ENCODE measurements around the gene SNED1.
"Not testable (repeated sequence)": the region's sequence is repeated elsewhere in the genome, so short reads cannot be mapped to it uniquely, and the experiment has no call there.

Gene SNED1

DNA sequence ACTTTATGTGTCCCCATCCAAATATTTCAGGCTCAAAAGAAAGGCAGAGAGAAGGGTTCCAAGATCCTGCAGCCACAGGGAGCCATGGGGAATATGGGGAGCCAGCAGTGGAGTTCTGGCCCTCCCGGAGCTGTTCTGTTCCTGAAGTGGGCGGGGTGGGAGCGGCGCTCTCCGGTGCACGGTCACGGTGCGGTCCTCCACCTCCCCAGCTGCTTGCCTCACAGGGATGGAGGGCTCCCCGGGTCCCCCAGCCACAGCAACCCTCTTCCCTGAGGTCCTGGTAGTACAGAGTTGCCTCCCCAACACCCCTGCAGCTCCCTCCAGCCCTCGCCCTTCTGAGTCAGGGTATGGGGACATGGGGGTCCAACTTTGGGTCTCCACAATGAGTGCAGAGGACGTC is 26.2 kb upstream of the SNED1 start:
- FAIRE-seq, result no peak
- no peak for DNase-seq (ENCODE audit: insufficient read length, low spot score)

DNA sequence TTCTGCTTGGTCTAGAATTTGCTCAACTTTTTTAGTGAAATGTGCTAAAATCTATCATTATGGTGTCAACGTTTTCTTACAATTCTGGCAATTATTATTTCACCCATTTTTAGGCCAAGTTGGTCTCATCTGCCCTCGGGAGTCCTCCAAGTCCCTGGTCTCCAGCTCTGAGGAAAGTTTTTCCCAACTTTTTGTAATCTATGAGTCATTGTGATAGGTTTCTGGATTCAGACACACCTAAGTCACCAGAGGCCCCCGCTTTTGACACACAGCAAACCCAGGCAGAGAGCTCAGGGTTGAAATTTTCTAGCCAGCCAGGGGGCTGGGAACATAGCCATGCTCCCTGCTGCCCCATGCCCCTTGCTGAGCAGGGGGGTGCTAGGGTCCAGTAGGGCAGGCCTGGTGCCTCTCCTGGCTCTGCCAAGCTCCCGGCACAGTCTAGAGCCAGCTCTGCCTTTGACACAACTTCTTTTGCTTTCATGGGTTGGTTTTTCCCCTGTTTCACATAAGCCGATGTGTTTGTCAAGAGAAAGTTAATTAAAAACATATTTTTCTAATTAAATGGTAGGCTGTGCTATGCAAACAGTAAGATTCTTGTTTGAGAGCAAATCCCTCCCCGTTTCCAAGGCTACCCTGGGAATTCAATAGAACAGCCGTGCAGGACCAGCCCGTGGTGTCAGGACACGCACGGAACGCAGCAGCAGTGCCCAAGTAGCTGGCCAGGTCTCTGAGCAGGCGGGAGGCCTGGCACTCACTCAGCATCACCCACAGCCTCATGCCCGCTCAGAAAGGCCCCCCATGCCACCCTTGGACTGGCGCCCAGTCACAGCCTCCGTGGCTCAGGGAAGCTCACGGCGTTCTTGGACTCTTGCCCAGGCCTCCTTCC is 25.5 kb upstream of the SNED1 start:
- DNase-seq (ENCODE audit: insufficient read length, low spot score) (no peak), FAIRE-seq (no peak)

DNA sequence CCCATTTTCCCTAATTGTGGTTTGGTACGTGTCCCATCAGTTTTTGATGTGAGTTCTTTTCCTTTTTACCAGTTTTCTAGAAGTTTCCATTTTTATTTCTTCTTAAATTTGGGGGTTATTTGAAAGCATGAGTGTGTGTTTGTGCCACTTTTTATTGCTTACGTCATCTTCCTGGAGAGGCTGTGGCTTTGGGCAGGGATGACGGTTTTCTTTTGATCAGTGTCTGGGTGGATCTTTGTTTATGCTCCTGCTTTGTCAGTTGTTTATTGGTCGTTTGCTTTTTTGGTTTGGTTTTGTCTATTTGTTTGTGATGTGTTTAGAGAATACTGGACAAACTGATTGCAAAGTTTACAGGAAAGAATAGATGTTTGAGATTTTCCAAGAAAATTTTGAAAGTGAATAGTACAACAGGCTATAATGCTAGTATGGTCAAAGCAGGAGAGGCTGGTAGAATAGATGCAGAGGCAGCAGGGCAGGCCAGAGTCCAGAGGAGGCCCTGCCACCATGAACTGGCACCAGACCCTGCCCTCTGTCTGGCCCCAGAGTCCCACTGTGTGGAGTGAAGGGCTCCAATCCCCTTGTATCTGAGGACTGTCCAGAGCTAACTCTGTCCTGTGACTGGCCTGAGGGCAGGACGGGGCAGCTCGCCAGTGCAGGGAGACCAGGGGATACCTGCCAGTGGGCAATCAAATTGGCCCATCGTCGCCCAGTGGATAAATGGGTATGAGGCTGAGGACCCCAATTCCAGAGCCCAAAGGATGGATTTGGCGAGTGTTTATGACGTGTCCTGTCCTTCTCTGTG is 23.4 kb upstream of the SNED1 start:
- FAIRE-seq (no peak), DNase-seq (ENCODE audit: insufficient read length, low spot score) (no peak)

DNA sequence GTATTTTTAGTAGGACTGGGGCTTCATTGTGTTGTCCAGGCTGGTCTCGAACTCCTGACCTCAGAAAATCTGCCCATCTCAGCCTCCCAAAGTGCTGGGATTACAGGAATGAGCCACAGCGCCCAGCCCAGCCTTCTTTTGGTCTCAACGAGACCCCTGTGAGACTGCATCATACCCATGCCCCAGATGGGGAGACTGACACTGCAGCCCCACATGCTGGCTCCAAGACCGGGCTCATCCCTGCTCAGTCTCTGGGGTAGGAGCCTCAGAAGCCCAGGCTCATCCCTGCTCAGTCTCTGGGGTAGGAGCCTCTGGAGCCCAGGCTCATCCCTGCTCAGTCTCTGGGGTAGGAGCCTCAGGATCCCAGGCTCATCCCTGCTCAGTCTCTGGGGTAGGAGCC is 22.5 kb upstream of the SNED1 start:
- not testable (repeated sequence) for FAIRE-seq

DNA sequence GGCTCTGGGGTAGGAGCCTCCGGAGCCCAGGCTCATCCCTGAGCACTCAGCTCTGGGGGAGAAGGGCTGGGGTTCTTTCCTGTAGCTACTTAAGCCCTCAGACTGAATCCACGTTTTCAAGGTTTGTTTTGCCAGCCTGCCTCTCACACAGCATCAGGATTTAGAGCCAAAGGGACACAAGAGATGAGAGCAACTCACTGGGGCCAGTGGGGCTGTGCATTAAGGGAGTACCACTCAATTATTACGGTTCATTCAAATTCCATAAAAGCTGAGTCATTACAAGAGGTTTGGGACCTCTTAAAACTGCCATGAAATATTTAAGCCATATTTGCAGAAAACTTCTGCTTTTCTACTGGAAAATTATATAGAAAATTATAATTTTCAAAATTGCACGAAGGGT is 17.1 kb upstream of the SNED1 start:
- FAIRE-seq, result no peak
- DNase-seq (ENCODE audit: insufficient read length, low spot score), result no peak

More for the DNA sequence above, 22.5 kb upstream of the SNED1 start:
- DNase-seq (ENCODE audit: insufficient read length, low spot score), result not testable (repeated sequence)

DNA sequence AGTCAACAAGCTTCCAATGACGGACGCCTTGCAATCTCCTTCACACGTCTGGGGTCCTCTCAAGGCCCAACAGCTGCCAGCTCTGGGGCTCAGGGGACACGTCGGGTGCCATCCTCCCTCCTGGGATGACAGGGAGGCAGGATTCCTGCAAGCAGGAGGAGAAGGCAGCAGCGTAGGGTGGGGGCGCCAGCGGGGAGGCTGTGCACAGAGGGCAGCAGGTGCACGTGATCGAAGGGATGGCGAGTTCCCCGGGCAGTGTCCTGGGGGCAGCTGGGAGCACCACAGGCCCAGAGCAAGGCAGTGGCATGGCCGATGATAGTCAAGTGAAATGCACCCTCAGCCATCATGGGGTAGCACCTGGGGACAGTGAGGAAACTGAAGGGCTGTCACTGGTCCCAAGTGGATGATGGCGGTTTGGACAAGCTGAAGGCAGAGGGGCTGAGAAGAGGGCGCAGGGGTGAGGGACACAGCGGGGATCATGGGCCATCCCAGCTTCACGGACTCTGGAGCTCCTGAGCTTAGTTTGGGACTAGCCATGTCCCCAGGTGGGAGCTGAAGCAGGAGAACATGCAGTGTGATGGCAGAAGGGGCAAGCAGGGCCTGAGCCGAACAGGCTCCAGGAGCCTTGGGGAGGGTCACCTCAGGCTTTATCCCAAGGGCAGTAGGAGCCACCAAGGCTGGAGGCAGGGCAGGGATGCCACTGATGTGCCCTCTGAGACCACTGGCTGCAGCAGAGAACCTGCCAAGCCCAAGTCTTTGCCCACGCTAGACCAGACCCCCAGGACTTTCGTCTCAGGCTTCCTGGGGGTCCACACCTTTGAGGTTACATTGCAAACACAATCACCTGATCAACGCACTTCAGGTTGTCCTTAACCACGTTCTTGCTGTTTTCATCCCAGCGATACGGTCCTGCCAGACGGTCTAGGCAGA is 16.3 kb upstream of the SNED1 start:
- no peak for FAIRE-seq
- DNase-seq (ENCODE audit: insufficient read length, low spot score), result no peak

DNA sequence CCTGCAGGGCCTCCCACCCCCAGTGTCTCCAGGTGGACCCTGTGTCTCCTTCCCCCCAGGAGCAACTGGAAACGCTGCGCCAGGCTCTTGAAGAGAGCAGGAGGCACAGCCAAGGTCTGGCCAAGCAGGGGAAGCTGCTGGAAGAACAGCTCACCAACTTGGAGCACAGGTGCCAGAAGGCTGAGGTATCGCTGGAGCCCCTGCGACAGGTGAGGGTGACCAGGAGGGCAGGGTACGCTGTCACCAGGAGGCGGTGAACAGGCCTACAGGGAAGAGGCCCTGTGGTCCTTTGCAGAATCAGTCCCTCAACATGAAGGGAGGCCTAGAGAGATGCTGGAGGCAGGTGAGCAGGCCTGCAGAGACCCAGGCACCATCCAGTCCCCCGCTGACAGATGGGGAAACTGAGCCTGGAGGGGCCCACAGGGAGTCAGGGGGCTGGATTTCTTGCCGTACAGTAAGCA is 15.6 kb upstream of the SNED1 start:
- FAIRE-seq (no peak), DNase-seq (ENCODE audit: insufficient read length, low spot score) (no peak)

DNA sequence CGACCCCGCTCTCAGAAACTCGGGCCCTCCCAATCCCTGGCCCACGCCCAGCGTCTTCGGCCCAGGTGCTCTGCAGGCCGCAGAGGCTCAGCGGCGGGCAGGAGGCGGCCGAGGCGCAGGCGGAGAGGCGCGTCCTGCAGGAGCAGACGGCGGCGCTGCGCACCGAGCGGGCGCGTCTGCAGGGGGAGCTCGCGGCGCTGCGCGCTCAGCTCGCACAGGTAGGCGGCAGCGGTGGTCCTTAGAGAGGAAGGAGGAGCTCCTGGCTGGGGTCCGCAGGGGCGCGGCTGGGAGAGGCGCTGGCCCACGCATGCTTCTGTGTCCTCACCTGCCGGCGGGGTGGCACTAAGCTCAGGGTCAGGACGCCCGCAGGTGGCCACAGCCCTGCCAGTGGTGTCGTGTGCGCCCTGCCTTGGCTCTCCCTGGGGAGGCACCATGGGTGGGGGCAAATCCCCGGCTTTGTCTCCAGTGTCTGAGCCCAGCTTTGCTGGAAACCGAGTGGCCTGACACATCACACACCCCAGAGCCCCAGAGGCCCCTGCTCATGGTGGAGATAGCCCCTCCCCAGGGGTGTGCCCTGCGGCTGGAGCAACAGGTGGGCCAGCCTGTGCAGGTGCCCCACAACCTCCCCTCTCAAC is 14.9 kb upstream of the SNED1 start:
- no peak for DNase-seq (ENCODE audit: insufficient read length, low spot score)
- FAIRE-seq, result no peak

DNA sequence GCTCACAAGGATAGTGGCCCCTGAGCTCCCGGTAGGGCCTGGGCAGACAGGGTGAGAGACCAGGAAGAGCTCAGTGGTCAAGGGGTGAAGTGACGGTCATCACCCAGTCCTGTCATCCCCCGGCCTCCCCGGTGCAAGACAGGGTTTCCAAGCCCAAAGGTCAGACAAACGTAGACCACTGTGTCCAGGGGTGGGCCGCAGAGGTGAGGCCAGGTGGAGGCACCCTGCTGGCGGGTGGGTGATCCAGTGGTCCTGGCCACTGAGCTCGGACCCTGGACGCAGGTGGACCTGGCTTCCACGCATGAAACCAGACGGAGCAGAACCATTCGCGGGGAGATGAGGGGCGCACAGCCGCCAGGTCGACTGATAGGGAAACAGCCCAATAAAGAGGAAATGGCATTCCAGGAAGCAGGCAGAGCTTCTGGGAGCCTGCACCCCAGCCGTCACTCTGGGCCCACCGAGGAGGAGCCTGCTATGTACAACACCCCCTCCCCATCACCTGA is 14.4 kb upstream of the SNED1 start:
- DNase-seq (ENCODE audit: insufficient read length, low spot score) (no peak), FAIRE-seq (no peak)

DNA sequence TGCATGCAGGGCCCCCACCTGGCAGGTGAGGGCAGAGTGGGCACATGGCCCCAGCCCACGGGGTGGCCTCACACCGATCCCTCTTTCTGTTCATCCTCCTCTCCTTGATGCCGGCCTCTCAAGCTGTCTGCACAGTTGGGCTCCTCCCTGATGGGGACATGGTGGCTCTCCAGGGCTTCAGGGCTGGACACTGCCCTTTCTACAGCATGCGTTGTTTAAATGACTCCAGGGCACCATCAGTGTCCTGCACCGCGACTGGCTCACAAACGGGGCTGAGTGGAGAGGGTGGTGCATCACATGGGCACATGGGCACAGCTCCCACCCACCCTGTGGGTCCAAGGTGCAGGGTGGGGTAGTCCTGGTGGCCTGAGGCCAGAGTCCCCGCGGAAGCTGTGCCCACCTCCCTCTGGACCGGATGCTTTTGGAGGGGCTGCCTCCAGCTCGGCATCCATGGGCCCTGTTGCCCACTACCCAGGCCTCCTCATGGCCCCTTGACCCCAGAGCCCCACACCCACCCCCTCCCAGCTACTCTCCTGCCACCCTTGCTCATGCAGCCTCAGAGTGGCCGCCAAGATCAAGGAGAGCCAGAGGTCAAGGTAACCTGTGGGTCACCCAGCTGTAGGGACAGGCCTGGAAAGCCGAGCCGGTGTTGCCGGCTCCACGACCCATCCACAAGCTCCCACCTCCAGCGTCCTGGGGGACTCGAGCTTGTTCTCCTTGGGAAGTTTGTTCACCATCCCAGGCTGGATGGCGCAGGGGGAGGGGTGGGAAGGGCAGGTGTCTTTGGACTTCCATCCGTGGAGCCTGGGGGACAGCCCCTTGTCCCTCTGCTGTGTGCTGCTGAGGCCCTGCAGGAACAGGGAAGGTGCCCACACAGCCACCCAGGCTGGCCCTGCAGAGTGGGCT is 12.3 kb upstream of the SNED1 start:
- no peak for DNase-seq (ENCODE audit: insufficient read length, low spot score)
- FAIRE-seq, result no peak

DNA sequence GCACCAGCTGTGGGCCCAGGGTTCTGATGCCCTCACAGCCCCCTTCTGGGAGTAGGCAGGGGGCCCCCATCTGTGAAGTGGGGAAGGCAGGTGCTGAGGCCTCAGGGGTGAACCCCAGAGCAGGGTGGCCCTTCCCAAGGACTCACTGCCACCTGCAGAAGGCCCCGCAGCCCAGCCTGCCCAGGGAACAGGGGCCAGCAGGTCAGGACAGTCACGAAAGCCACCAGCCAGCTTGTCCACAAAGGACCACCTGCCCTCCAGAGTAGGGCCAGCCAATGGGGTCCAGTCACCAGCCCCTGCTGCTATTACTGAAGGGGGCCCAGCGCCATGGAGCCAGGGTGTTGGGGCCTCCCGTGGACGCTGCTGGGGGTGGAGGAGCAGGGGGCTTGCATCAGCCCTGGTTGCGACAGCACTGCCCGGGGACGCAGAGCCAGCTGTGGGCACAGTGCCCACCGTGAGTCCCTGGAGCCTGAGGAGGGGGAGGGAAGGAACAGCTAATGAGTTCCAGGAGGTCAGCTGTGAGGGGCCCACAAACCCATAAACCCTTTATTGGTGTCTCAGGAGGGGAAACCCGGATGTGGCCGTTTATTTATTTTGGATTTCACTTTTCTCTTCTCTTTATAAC is 11.5 kb upstream of the SNED1 start:
- DNase-seq (ENCODE audit: insufficient read length, low spot score) (no peak), FAIRE-seq (no peak)

DNA sequence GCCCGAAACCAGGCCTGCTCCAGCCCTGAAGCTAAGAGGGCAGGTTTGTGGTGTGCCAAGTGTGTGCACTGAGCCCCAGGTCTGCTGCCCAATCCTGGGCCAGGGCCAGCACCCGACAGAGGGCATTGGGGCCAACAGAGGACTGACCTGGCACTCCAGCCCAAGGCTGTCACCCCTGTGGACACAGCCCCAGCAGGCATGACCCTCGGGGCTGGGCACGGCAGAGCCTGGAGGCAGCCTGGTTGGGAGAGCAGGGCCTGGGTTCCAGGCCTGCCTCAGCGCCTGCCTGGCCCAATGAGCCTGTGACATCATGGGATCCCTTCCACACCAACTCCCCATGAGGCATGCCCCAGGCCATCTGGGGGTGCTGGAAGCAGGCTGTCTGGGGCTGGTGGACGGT is 10.8 kb upstream of the SNED1 start:
- no peak for FAIRE-seq
- no peak for DNase-seq (ENCODE audit: insufficient read length, low spot score)

DNA sequence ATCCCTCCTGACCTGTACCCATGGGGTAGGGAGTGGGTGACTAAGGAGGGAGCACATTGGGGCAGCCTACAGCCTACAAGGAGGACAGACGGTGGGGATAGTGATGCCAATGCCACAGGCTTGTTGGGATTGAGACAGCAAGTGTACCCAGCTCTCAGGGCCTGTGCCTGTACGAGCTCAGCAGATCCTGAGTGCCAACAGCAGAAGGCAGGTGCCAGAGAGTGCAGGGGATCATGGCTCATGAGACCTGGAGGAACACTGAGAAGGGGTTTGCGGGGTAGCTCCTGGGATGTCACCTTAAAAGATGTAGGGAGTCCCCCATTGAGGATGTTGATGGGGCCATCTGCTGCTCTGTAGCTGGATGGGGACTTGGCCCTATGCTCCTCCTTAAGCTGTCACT is 10.3 kb upstream of the SNED1 start:
- no peak for DNase-seq (ENCODE audit: insufficient read length, low spot score)
- FAIRE-seq, result no peak

DNA sequence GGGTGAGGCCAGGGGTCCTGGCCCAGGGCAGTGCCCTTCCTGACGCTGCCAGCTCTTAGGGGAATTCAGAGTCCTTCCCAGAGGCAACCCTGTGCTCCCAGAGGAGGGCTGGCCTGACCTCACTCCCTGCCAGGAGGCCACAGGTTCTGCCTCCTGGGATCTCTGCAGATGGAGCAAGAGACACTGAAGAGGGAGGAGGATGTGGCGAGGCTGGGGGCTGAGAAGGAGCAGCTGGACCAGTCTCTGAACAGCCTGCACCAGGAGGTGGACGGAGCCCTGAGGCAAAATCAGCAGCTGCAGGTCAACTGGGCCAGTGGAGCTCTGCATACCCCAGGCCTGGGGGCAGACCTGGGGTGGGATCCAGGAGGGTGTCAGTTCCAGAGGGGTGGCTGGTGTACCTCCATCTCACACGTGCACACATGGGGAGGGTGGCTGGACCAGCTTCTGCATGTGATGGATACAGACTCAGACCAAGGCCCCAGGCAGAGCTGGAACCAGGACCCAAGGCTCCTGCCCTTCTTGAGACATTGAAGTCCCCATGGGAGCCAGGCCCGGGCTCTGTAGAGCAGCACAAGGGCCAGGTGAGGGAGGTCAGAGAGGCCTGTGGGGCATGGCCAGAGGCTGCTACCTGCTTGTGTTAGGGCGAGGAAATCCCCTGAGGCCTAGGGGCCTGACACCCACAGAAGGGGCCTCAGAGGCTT is 9.7 kb upstream of the SNED1 start:
- no peak for FAIRE-seq
- no peak for DNase-seq (ENCODE audit: insufficient read length, low spot score)

DNA sequence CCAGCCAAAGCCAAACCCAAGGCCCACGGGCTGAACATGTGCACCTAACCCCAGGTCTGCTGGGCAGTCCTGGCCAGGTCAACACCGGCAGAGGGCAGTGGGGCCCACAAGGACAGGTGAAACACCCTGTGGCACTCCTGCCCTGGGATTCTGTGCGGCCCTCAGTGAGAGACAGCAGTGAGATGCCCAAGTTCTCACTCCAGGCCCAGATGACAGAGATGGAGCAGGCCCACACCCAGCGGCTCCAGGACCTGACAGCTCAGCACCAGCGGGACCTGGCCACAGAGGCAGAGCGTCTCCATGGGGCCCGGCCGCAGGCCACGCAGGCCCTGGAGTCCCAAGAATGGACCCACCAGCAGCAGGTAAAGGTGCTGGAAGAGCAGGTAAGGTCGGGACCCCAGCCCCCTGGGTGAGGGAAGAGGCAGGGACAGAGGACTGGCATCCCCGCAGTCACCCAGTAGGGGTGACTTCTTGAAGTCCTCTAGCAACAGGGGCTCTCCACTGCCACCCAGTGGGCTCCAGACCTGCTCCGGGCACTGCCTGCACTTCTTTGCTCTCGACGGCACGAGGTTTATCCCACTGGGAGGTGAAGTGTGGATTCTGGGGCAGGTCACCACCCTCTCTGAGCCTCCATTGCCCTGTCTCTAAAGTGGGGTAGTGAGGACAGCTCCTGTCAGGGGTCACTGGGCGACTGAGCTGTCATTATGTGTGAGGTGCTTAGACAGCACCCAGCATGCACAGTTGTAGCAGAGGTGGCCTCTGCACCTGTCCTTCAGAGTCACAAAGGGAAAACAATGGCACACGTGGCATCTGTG is 8.8 kb upstream of the SNED1 start:
- FAIRE-seq (no peak), DNase-seq (ENCODE audit: insufficient read length, low spot score) (no peak)

DNA sequence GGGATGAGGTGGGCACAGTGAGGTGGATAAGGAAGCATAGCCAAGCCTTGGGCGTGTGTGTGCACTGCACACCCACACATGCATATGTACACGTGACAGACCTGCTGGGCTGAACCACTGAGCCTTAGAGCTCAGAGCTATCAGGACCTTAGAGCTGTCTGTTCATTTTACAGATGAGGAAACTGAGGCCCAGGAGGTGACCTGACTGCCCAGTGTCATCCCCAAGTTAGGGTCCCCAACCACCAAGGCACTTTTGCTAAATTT is 8.2 kb upstream of the SNED1 start:
- no peak for FAIRE-seq
- no peak for DNase-seq (ENCODE audit: insufficient read length, low spot score)

DNA sequence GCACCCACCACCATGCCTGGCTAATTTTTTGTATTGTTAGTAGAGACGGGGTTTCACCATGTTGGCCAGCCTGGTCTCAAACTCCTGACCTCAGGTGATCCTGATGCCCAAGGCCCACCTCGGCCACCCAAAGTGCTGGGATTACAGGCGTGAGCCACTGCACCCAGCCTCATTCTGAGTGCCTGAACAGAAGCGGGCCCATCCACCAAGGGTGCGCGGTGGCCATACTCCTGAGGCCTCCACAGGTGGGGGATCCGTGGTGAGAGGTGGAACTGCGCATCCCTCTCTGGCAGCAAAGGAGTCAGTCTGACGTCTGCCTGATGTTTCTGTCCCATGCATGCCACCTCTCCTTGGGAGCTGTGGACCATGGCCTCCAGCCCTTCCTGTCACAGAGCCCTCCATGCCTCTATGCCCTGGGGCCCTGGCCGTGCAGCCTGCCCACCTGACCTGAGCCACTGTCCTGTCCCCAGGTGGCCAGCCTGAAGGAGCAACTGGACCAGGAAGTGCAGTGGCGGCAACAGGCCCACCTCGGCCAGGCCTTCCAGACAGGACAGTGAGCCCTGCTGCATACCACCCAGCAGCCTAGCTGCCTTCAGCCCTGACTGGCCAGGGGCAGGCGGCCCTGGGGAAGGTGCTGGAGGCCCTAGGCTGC is 7.6 kb upstream of the SNED1 start:
- DNase-seq (ENCODE audit: insufficient read length, low spot score) (no peak), FAIRE-seq (no peak)
